ENCODE data around the gene SLC25A43. TPM values are rescaled to one million over a fixed set of nuclear protein-coding genes. Genes with fewer than 3 reads are reported as not detected.

SLC25A43 gene
- total and polyA plus RNA-seq, 3 donors from 2014 or later, result 3.9 to 6.9 (median 5.8) TPM

DNA sequence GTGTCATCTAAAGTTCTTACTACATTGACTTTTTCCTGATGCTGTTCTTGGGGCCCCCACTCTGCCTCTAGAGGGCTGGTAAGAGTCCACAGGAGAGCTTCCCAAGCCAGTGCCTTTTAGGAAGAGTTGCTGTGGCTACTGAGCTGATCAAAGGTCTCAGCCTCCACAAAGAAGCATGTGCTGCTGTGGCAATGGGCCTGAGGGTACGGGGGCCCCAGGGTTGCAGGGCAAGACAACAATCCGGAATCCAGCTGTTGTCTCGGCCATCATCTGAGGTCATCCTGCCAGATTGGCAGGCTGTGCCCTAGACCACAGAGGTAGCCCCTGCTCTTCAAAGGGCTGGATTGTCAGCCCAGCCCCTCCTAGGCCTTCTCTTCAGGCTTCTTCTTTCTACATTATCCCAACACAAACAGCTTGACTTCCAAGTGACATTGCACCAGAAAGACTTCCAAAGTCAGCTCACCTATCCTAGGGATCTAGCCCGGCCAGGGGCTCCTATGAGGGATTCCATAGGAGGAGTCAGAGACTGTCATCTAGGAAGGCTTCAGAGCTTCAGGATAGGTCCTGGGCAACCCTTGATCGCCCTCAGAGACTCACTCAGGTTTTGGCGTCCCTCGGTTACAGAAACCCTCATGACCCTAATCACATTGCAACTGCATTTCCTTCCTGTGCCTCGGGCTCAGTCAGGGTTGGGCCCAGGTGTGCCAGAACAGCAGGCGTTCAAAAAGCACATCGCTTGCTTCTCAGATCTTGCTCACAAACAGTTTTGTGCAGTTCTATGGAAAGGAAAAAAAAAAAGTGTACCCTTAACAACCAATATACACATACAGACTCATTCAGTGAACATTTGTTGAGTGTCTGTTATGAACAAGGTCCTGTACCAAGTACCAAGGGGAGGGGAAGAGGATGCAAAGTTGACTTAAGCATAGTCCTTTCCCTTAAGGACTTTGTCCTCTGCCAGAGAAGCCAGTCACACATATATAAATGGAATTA is 96.9 kb downstream of the SLC25A43 start:
- Histone ChIP-seq H3K9me3 (no peaks in the 10 kb centered on the region), H3K27ac (no peak overlapping the region), H3K4me3 (no peak overlapping the region), H3K4me1 (no peaks in the 10 kb centered on the region), H3K27me3 (no peaks in the 10 kb centered on the region), H3K36me3 (ENCODE audit: low read depth, missing control alignments) (no peaks in the 10 kb centered on the region)
- intact Hi-C loops (cut with DNase I; ENCODE audit: low total_unique reads), result no loop called here
- WGBS, 2 donors, result 79 to 81% methylated on average over 6 to 9 of the region's 10 CpGs
- TF ChIP-seq POLR2A (IDR thresholded peaks at IDR 0.05), result no peak
- TF ChIP-seq, protein P1, sequence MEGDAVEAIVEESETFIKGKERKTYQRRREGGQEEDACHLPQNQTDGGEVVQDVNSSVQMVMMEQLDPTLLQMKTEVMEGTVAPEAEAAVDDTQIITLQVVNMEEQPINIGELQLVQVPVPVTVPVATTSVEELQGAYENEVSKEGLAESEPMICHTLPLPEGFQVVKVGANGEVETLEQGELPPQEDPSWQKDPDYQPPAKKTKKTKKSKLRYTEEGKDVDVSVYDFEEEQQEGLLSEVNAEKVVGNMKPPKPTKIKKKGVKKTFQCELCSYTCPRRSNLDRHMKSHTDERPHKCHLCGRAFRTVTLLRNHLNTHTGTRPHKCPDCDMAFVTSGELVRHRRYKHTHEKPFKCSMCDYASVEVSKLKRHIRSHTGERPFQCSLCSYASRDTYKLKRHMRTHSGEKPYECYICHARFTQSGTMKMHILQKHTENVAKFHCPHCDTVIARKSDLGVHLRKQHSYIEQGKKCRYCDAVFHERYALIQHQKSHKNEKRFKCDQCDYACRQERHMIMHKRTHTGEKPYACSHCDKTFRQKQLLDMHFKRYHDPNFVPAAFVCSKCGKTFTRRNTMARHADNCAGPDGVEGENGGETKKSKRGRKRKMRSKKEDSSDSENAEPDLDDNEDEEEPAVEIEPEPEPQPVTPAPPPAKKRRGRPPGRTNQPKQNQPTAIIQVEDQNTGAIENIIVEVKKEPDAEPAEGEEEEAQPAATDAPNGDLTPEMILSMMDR (IDR thresholded peaks at IDR 0.05), result no peak
- DNase-seq, result no peak

DNA sequence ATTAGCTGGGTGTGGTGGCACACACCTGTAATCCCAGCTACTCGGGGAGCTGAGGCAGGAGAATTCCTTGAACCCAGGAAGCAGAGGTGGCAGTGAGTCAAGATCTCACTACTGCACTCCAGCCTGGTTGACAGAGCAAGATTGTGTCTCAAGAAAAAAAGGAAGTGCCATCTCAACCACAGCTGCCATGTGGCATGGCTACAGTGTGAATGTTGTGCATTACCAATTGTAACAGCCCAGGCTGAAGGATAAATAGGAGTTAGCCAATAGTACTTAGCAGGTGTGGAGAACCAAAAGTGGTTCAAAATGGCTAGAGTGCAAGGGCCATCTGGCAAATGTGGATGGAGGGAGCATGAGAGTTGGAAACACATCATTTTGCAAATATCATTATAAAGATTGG is 98.0 kb downstream of the SLC25A43 start:
- 86 to 89% methylated on average over 1 of the region's 1 CpG for WGBS, 2 donors
- no peaks in the 10 kb centered on the region for H3K27me3 ChIP-seq
- no peak overlapping the region for H3K4me3 ChIP-seq
- no peaks in the 10 kb centered on the region for H3K4me1 ChIP-seq
- no peak overlapping the region for H3K27ac ChIP-seq
- H3K9me3 ChIP-seq, result no peaks in the 10 kb centered on the region
- TF ChIP-seq, protein P1 (IDR thresholded peaks at IDR 0.05), result no peak
- TF ChIP-seq POLR2A (IDR thresholded peaks at IDR 0.05), result no peak
- H3K36me3 ChIP-seq (ENCODE audit: low read depth, missing control alignments), result no peaks in the 10 kb centered on the region
- DNase-seq, result no peak
- intact Hi-C loops (cut with DNase I; ENCODE audit: low total_unique reads), result no loop called here

- Histone ChIP-seq H3K4me3 (no peak overlapping the region), H3K36me3 (ENCODE audit: low read depth, missing control alignments) (no peaks in the 10 kb centered on the region), H3K27ac (no peak overlapping the region), H3K27me3 (no peaks in the 10 kb centered on the region), H3K4me1 (no peaks in the 10 kb centered on the region), H3K9me3 (no peaks in the 10 kb centered on the region)
- 92 to 94% methylated on average over 6 to 13 of the region's 13 CpGs for WGBS, 2 donors
- TF ChIP-seq, protein P1 (IDR thresholded peaks at IDR 0.05), result no peak
- TF ChIP-seq POLR2A (IDR thresholded peaks at IDR 0.05), result no peak
- no peak for DNase-seq
- intact Hi-C loops (cut with DNase I; ENCODE audit: low total_unique reads), result no loop called here
These were observed 101.1 kb downstream of the SLC25A43 start for GRCh38 chrX:119500061-119500800.

DNA sequence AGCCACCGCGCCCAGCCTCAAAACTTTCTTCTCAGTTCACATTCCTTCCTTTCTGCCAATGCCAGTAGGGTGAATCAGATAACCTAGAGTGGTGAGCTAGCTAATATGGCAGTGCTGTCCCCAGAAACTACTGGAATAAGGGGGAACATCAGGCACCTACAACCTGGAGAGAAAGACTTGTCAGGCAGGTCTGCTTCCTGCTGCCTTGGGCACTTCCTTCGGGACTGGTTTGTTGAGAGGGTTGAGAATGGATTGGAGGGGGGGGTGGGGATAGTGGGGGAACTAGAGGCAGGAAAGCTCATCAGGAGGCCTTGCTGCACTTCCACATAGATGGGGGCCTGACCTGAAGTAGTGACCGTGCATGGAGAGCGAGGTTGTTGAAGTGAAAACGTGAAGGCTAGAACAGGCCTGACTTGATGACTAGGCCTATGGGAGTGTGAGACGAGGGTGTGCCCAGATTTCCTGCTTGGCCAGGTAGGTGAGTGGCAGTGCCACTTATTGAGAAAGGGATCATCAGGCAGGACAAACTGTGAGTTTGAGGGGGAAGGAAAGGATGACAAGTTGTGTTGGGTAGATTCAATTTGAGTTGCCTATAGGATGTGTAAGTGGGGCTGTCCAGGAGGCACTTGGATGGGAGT is 102.5 kb downstream of the SLC25A43 start:
- DNase-seq, result no peak
- Histone ChIP-seq H3K4me3 (no peak overlapping the region), H3K27me3 (no peaks in the 10 kb centered on the region), H3K27ac (no peak overlapping the region), H3K36me3 (ENCODE audit: low read depth, missing control alignments) (no peaks in the 10 kb centered on the region), H3K9me3 (no peaks in the 10 kb centered on the region), H3K4me1 (no peaks in the 10 kb centered on the region)
- TF ChIP-seq POLR2A (IDR thresholded peaks at IDR 0.05), result no peak
- TF ChIP-seq, protein P1 (IDR thresholded peaks at IDR 0.05), result no peak
- 83 to 96% methylated on average over 5 to 7 of the region's 7 CpGs for WGBS, 2 donors
- intact Hi-C loops (cut with DNase I; ENCODE audit: low total_unique reads), result no loop called here
